ENCODE measurements around the gene SLC66A2. TPM values are rescaled to one million over a fixed set of nuclear protein-coding genes. Genes with fewer than 3 reads are reported as not detected.
A peak's percentile ranks its signal among the peaks of the same experiment; 100 is the strongest.

The SLC66A2 gene
- total RNA-seq, 6 experiments from 2014 or later, result 61.6 to 140 (median 95.8) TPM

DNA sequence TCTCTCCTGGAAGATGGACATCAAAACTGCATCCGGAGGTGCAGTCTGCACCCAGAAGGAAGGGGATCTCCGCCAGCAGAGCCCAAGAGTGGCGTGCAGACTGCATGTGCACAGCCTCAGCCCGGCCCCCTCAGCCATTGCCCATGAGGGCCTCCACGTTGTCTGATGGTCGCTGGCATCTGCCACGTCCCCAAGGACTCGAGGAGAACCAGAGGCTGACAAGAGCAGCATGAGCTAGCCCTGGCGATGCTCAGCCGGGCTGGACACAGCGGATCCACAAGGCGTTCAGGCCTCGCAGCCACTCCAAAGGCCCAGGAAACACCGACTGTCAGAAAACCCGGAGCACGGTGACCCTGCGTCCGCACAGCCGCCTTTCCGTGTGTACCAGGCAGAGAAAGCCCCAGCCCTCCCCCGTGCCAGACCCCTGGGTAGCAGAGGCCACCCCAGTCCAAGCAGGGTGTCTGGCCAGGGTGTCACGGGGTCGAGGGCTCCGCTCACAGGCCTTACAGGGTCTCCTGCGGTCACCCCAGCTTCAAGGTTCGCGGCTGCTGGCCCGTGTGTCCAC, 48.3 kb downstream of the SLC66A2 start:
- Histone ChIP-seq H3K27me3 (no peaks in the 10 kb centered on the region), H3K4me1 (no peaks in the 10 kb centered on the region), H3K9me3 (no peaks in the 10 kb centered on the region), H3K36me3 (peaks cover 0 to 27% (median 8%) of the 10 kb centered on the region in 4 donors), H3K27ac (no peak overlapping the region), H3K4me3 (no peak overlapping the region)
- WGBS (ENCODE audit: insufficient coverage, low coverage, low lambda C conversion rate, missing lambda C conversion rate), result 100% methylated on average over 1 of the region's 28 CpGs
- DNase-seq (peak in 2 of 3 donors; percentile 41 to 54), ATAC-seq (peak in 1 of 4 donors; percentile 1)
- TF ChIP-seq, protein P1, sequence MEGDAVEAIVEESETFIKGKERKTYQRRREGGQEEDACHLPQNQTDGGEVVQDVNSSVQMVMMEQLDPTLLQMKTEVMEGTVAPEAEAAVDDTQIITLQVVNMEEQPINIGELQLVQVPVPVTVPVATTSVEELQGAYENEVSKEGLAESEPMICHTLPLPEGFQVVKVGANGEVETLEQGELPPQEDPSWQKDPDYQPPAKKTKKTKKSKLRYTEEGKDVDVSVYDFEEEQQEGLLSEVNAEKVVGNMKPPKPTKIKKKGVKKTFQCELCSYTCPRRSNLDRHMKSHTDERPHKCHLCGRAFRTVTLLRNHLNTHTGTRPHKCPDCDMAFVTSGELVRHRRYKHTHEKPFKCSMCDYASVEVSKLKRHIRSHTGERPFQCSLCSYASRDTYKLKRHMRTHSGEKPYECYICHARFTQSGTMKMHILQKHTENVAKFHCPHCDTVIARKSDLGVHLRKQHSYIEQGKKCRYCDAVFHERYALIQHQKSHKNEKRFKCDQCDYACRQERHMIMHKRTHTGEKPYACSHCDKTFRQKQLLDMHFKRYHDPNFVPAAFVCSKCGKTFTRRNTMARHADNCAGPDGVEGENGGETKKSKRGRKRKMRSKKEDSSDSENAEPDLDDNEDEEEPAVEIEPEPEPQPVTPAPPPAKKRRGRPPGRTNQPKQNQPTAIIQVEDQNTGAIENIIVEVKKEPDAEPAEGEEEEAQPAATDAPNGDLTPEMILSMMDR (IDR thresholded peaks at IDR 0.05), result no peak
- no peak for TF ChIP-seq POLR2A (IDR thresholded peaks at IDR 0.05)
- intact Hi-C loops (cut with DNase I), result no loop called here

DNA sequence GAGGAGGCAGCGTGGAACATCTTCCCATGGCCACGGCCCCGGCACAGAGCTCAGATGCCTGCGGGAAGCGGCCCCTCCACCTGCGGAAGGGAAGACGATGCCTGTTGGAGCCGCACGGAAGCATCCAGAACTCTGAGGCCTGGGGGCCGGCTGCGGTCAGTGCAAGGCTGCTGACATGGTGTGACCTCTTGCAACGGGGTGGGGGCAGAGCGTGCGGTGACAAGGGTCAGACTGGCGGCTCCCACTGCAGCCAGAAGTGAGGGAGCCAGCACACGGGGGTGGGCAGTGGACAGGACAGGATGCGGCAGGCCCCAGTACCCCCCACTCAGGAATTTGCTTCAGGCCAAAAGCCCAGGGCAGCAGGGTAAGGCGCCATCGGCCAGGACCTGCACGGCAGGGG, 48.8 kb downstream of the SLC66A2 start:
- Histone ChIP-seq H3K27ac (no peak overlapping the region), H3K9me3 (no peaks in the 10 kb centered on the region), H3K4me1 (no peaks in the 10 kb centered on the region), H3K36me3 (peaks cover 0 to 23% (median 8%) of the 10 kb centered on the region in 4 donors), H3K4me3 (no peak overlapping the region), H3K27me3 (no peaks in the 10 kb centered on the region)
- intact Hi-C loops (cut with DNase I), result no loop called here
- TF ChIP-seq, protein P1 (IDR thresholded peaks at IDR 0.05), result no peak
- TF ChIP-seq POLR2A (IDR thresholded peaks at IDR 0.05), result no peak
- 81% methylated on average over 4 of the region's 20 CpGs for WGBS (ENCODE audit: insufficient coverage, low coverage, low lambda C conversion rate, missing lambda C conversion rate)
- ATAC-seq (peak in 2 of 4 donors; percentile 2 to 7), DNase-seq (peak in 2 of 3 donors; percentile 47 to 56)

DNA sequence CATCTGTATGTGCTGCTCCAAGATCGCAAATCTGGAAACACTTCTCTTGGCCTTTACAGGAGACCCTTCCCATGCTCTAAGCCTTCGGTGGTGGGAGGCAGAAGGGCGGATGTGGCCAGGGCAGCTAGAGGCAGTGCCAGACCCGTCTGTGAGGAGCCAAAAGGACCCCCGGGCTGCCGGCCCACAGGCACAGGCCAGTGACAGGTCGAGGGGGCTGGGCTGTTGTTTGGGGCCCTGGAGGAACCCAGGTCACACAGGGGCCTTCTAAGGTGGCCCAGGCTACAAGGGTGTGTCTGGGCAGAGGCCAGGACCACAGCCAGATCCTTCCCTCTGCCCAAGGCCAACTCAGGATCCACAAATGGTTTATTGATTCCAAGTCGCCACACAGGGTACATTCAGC, 49.4 kb downstream of the SLC66A2 start:
- ATAC-seq (peak in 3 of 4 donors; percentile 2 to 5 (median 2)), DNase-seq (peak in 1 of 3 donors; percentile 55)
- Histone ChIP-seq H3K4me1 (no peaks in the 10 kb centered on the region), H3K36me3 (peaks cover 0 to 18% (median 8%) of the 10 kb centered on the region in 4 donors), H3K9me3 (peaks cover 0 to 4% (median 0%) of the 10 kb centered on the region in 4 donors), H3K27me3 (no peaks in the 10 kb centered on the region), H3K4me3 (no peak overlapping the region), H3K27ac (no peak overlapping the region)
- WGBS (ENCODE audit: insufficient coverage, low coverage, low lambda C conversion rate, missing lambda C conversion rate), result 90% methylated on average over 2 of the region's 8 CpGs
- no peak for TF ChIP-seq POLR2A (IDR thresholded peaks at IDR 0.05)
- TF ChIP-seq, protein P1 (IDR thresholded peaks at IDR 0.05), result no peak
- intact Hi-C loops (cut with DNase I), result no loop called here

DNA sequence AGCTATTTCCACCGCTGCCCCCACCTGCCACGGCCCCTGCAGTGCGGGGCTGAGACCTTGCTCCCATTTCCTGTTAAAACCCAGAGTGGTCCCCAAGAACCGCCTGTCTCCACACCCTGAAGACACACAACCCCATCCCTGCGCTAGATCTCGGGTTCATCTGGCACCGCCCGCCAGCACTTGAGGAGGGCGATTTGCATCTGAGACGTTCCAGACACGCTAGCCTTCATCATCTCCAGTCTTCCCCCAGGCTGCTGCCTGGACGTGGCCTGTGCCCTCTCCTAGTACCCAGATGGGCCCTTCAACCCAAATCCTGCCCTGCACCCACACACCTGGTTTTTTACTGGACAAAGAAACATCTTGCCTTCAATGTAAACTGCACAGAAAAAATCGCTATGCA, 49.8 kb downstream of the SLC66A2 start:
- intact Hi-C loops (cut with DNase I), result no loop called here
- ATAC-seq, result peak in 3 of 4 donors; percentile 4 to 5 (median 5)
- 92% methylated on average over 2 of the region's 13 CpGs for WGBS (ENCODE audit: insufficient coverage, low coverage, low lambda C conversion rate, missing lambda C conversion rate)
- DNase-seq, result peak in 1 of 3 donors; percentile 39
- TF ChIP-seq POLR2A (IDR thresholded peaks at IDR 0.05), result no peak
- TF ChIP-seq, protein P1 (IDR thresholded peaks at IDR 0.05), result no peak
- Histone ChIP-seq H3K27me3 (no peaks in the 10 kb centered on the region), H3K27ac (no peak overlapping the region), H3K36me3 (peaks cover 0 to 18% (median 8%) of the 10 kb centered on the region in 4 donors), H3K9me3 (peaks cover 0 to 8% (median under 1%) of the 10 kb centered on the region in 4 donors), H3K4me1 (no peaks in the 10 kb centered on the region), H3K4me3 (no peak overlapping the region)
